MM.1S (cell line): ENCODE data around the gene CDA.

Experiments
- CTCF ChIP-seq: fragments of 300-600 bp; sonication (generic); IDR thresholded peaks from 2 replicates; pipeline ENCODE4 v1.5.1; 2016; ENCODE audit warnings: antibody characterized with exemption, low read length, mixed read lengths
- EZH2 ChIP-seq: fragments of 300-600 bp; sonication (generic); optimal IDR thresholded peaks from 2 replicates; pipeline ENCODE3; 2017; ENCODE audit warnings: low read depth, mild to moderate bottlenecking, antibody characterized with exemption, low read length, mixed read lengths
- EZH2phosphoT487 ChIP-seq: fragments of 300-600 bp; sonication (generic); IDR thresholded peaks from 2 replicates; pipeline ENCODE4 v1.6.1; 2018; ENCODE audit warnings: antibody characterized with exemption, low read length

GRCh38 chr1:20584890-20585289 is 4.0 kb upstream of the CDA start:
- TF ChIP-seq CTCF (no peak), EZH2phosphoT487 (no peak), EZH2 (no peak)
